Smooth muscle cell (in vitro differentiated cells): Measurements from ENCODE around the gene CD8A. TPM values are rescaled to one million over a fixed set of nuclear protein-coding genes. Genes with fewer than 3 reads are reported as not detected.

ENCODE experiments used
- DNase-seq: peaks from one replicate; lab custom pipeline; 2025; ENCODE audit not compliant: unreplicated experiment; lab: John Stamatoyannopoulos, UW
- H2AFZ ChIP-seq: fragments of 200-600 bp; sonication (generic); 2 replicates; pipeline ENCODE4 v1.6.0; 2016; ENCODE audit warnings: antibody characterized with exemption, low read depth, mild to moderate bottlenecking
- H3F3A ChIP-seq: fragments of 200-600 bp; sonication (generic); 2 replicates; pipeline ENCODE4 v1.6.0; 2017; ENCODE audit warnings: antibody characterized with exemption, low read depth
- H3K27ac ChIP-seq: fragments of 200-600 bp; sonication (generic); 2 replicates; pipeline ENCODE4 v1.5.1; 2016; ENCODE audit warnings: low read depth, mild to moderate bottlenecking
- H3K27me3 ChIP-seq: fragments of 200-600 bp; sonication (generic); 2 replicates; pipeline ENCODE4 v1.6.1; 2016; ENCODE audit warnings: low read depth, mild to moderate bottlenecking
- H3K36me3 ChIP-seq: fragments of 200-600 bp; sonication (generic); 2 replicates; pipeline ENCODE4 v1.5.1; 2016; ENCODE audit warnings: low read depth
- H3K4me1 ChIP-seq: fragments of 200-600 bp; sonication (generic); 2 replicates; pipeline ENCODE4 v1.5.1; 2016; ENCODE audit warnings: low read depth
- H3K4me2 ChIP-seq: fragments of 200-600 bp; sonication (generic); 2 replicates; pipeline ENCODE4 v1.6.0; 2016; ENCODE audit warnings: mild to moderate bottlenecking
- H3K4me3 ChIP-seq: fragments of 200-600 bp; sonication (generic); 2 replicates; pipeline ENCODE4 v1.5.1; 2016; ENCODE audit warnings: mild to moderate bottlenecking
- H3K79me2 ChIP-seq: fragments of 200-600 bp; sonication (generic); 2 replicates; pipeline ENCODE4 v1.6.0; 2016; ENCODE audit warnings: low read depth, mild to moderate bottlenecking
- H3K9ac ChIP-seq: fragments of 200-600 bp; sonication (generic); 2 replicates; pipeline ENCODE4 v1.6.0; 2016; ENCODE audit warnings: low read depth
- H3K9me3 ChIP-seq: fragments of 200-600 bp; sonication (generic); replicated peaks from 2 replicates; pipeline ENCODE4 v1.5.1; 2016; ENCODE audit warnings: low read depth
- H4K20me1 ChIP-seq: fragments of 200-600 bp; sonication (generic); 2 replicates; pipeline ENCODE4 v1.6.0; 2016; ENCODE audit warnings: low read depth
- WGBS: methylation state at CpG from one replicate; pipeline ENCODE4 v1.1.7; 2016; ENCODE audit warnings: low lambda C conversion rate; 5-methylcytosine and 5-hydroxymethylcytosine counted together
- polyA plus RNA-seq: library from polyadenylated mRNA; unstranded; fragments of >200 nt; fragmentation: Nextera tagmentation; extraction: Ambion mirVana; gene quantifications from 2 replicates; pipeline ENCODE4 v1.2.1, GENCODE V29; 2016
- total RNA-seq: library from RNA; depleted of rRNA; stranded (reverse); fragments of >200 nt; gene quantifications from 2 replicates; pipeline ENCODE4 v1.2.3, GENCODE V29; 2014
- TF ChIP-seq, protein P1 (sequence below): fragments of 200-600 bp; sonication (generic); IDR thresholded peaks from 2 replicates; pipeline ENCODE4 v1.5.1; 2017; ENCODE audit warnings: borderline replicate concordance, mild to moderate bottlenecking, antibody characterized with exemption; ENCODE audit not compliant: insufficient read depth, poor library complexity, severe bottlenecking

The CD8A gene
- total and polyA plus RNA-seq, 2 experiments from 2014 or later = not detected

- DNase-seq = no peak
Observed at GRCh38 chr2:86764661-86765309, 25.9 kb downstream of the CD8A start.

GRCh38 chr2:86760371-86760770 is 30.3 kb downstream of the CD8A start:
- TF ChIP-seq, protein P1, sequence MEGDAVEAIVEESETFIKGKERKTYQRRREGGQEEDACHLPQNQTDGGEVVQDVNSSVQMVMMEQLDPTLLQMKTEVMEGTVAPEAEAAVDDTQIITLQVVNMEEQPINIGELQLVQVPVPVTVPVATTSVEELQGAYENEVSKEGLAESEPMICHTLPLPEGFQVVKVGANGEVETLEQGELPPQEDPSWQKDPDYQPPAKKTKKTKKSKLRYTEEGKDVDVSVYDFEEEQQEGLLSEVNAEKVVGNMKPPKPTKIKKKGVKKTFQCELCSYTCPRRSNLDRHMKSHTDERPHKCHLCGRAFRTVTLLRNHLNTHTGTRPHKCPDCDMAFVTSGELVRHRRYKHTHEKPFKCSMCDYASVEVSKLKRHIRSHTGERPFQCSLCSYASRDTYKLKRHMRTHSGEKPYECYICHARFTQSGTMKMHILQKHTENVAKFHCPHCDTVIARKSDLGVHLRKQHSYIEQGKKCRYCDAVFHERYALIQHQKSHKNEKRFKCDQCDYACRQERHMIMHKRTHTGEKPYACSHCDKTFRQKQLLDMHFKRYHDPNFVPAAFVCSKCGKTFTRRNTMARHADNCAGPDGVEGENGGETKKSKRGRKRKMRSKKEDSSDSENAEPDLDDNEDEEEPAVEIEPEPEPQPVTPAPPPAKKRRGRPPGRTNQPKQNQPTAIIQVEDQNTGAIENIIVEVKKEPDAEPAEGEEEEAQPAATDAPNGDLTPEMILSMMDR = no peak
- Histone ChIP-seq H4K20me1 (peaks cover 25% of the 10 kb centered on the region), H3K27ac (no peak overlapping the region), H3K4me3 (no peak overlapping the region), H3K27me3 (no peaks in the 10 kb centered on the region), H2AFZ (no peak overlapping the region), H3F3A (no peaks in the 10 kb centered on the region), H3K9me3 (no peaks in the 10 kb centered on the region), H3K79me2 (no peaks in the 10 kb centered on the region), H3K4me1 (no peaks in the 10 kb centered on the region), H3K4me2 (no peak overlapping the region), H3K36me3 (no peaks in the 10 kb centered on the region), H3K9ac (no peak overlapping the region)
- 89% methylated on average over 4 of the region's 4 CpGs for WGBS
- no peak for DNase-seq

More at GRCh38 chr2:86764661-86765309, 25.9 kb downstream of the CD8A start:
- no peaks in the 10 kb centered on the region for H3K9me3 ChIP-seq
- H3K9ac ChIP-seq = no peak overlapping the region
- peaks cover 26% of the 10 kb centered on the region for H4K20me1 ChIP-seq
- no peaks in the 10 kb centered on the region for H3K79me2 ChIP-seq
- TF ChIP-seq, protein P1 = peak; percentile 59
- H3K27ac ChIP-seq = no peak overlapping the region
- H3K27me3 ChIP-seq = no peaks in the 10 kb centered on the region
- H2AFZ ChIP-seq = no peak overlapping the region
- 56% methylated on average over 4 of the region's 4 CpGs for WGBS
- H3K4me1 ChIP-seq = no peaks in the 10 kb centered on the region
- H3K4me2 ChIP-seq = no peak overlapping the region
- no peaks in the 10 kb centered on the region for H3F3A ChIP-seq
- no peak overlapping the region for H3K4me3 ChIP-seq
- H3K36me3 ChIP-seq = no peaks in the 10 kb centered on the region

- 93% methylated on average over 3 of the region's 3 CpGs for WGBS
- Histone ChIP-seq H3K79me2 (peaks cover 3% of the 10 kb centered on the region), H3K36me3 (peaks cover 4% of the 10 kb centered on the region), H3K4me2 (no peak overlapping the region), H3K27ac (no peak overlapping the region), H4K20me1 (peaks cover 8% of the 10 kb centered on the region), H3F3A (no peaks in the 10 kb centered on the region), H3K27me3 (no peaks in the 10 kb centered on the region), H3K4me3 (no peak overlapping the region), H3K4me1 (no peaks in the 10 kb centered on the region), H3K9me3 (no peaks in the 10 kb centered on the region), H3K9ac (no peak overlapping the region), H2AFZ (no peak overlapping the region)
- DNase-seq = no peak
- TF ChIP-seq, protein P1 = no peak
Observed at GRCh38 chr2:86758405-86758804, 32.3 kb downstream of the CD8A start.

GRCh38 chr2:86753606-86754005 is 37.1 kb downstream of the CD8A start:
- Histone ChIP-seq H3K9me3 (peaks cover 8% of the 10 kb centered on the region), H4K20me1 (no peaks in the 10 kb centered on the region), H3K36me3 (peaks cover 6% of the 10 kb centered on the region), H3K4me3 (no peak overlapping the region), H3F3A (no peaks in the 10 kb centered on the region), H3K27me3 (no peaks in the 10 kb centered on the region), H3K79me2 (peaks cover 23% of the 10 kb centered on the region), H2AFZ (no peak overlapping the region), H3K9ac (no peak overlapping the region), H3K4me1 (no peaks in the 10 kb centered on the region), H3K27ac (no peak overlapping the region), H3K4me2 (no peak overlapping the region)
- TF ChIP-seq, protein P1 = no peak
- DNase-seq = no peak
